ENCODE results near the gene PAPOLA.
"Not testable (repeated sequence)": the region's sequence is repeated elsewhere in the genome, so short reads cannot be mapped to it uniquely, and the experiment has no call there.

Gene PAPOLA

GRCh38 chr14:96466918-96467317 lies 35.3 kb upstream of the PAPOLA start:
- no peak for DNase-seq (ENCODE audit: low read depth)

DNA sequence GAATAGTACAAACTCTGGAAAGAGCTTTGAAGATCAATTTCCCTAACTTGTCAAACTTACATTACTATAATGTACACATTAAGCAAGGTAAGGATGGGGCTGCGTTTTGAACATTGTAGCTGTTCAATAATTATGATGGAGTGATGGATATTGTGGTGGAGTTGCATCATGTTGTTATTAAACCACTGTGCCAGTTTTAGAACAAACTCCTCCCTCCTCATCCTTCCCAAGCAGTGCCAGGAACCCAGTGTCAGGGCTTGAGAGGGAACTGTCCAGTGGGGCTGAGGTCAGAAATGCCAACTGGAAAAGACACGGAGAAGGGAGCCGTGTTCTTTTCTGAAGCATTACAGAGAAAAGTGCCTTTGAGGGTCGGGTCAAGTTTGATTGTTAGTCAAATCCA lies 31.9 kb upstream of the PAPOLA start:
- no peak overlapping the region for H3K4me3 ChIP-seq (ENCODE audit: control insufficient read depth, low read depth, low read length)
- no peak for TF ChIP-seq CTCF (IDR thresholded peaks at IDR 0.05; ENCODE audit: control insufficient read depth, insufficient read depth, low read depth, low read length, missing control alignments)
- DNase-seq (ENCODE audit: low read depth) = no peak

More at GRCh38 chr14:96466918-96467317, 35.3 kb upstream of the PAPOLA start:
- TF ChIP-seq CTCF (IDR thresholded peaks at IDR 0.05; ENCODE audit: control insufficient read depth, insufficient read depth, low read depth, low read length, missing control alignments) = no peak
- H3K4me3 ChIP-seq (ENCODE audit: control insufficient read depth, low read depth, low read length) = no peak overlapping the region

DNA sequence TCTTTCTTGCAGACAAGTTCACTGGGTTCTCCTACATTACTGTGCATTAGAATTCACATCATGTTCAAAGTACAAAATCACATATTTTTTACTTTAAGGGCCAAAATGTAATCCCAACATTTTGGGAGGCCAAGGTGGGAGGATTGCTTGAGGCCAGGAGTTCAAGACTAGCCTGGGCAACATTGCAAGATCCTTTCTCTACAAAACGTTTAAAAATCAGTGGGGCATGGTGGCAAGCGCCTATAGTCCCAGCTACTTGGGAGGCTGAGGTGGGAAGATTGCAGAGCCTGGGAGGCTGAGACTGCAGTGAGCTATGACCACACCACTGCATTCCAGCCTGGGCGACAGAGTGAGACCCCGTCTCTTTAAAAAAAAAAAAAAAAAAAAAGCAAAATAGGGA lies 31.2 kb upstream of the PAPOLA start:
- DNase-seq (ENCODE audit: low read depth); H3K4me3 ChIP-seq (ENCODE audit: control insufficient read depth, low read depth, low read length): not testable (repeated sequence)

DNA sequence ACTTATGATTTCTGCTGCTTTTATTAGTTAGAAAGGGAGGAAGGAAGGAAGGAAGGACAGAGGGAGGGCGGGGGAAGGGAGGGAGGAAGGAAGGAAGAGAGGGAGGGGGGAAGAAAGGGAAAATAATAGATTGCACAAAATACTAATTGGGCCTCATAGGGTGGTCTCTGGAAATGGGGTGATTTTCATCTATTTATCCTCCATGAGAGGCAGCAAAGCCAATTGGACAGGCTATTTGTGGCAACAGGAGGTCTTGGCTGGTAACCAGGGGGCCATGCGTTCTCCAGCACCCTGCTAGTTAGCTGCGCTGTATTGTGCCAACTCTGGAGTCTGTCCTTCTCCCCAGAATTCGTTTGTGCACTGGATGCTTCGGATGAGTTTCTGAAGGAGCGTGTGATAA lies 24.1 kb upstream of the PAPOLA start:
- H3K4me3 ChIP-seq (ENCODE audit: control insufficient read depth, low read depth, low read length) = no peak overlapping the region
- no peak for TF ChIP-seq CTCF (IDR thresholded peaks at IDR 0.05; ENCODE audit: control insufficient read depth, insufficient read depth, low read depth, low read length, missing control alignments)
- DNase-seq (ENCODE audit: low read depth) = no peak

DNA sequence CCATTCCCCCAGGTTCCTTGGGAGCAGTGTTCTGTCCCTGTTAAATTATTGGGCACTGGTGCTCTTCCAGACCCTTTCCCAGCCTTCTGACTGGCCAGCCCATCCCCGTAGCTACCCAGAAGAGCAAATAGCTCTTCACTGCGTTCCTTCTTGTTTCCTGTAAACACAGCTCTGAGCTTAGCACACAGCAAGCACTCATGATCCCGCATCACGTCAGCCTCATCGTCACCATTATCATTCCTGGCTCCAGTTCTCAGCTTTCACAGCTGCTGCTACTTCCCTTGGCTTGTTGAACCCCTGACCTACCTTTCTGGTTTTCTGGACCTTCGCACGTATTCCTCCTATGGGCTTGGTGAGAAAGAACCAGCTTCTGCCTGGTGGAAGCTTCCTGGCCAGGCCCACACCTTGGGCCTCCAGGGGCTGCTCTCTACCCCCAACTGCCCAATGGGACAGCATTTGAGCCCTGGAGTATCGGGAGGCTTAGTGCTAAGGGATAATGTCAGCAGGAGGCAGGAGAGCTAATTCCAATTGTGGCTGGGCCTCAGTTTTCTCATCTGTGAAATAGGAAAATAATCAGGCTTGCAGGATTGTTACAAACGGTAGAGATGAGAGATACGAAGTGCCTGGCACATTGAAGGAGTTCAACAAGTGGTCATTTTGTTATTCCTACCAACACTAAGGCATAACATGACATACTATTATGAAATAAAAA lies 22.6 kb upstream of the PAPOLA start:
- TF ChIP-seq CTCF (IDR thresholded peaks at IDR 0.05; ENCODE audit: control insufficient read depth, insufficient read depth, low read depth, low read length, missing control alignments) = no peak
- DNase-seq (ENCODE audit: low read depth) = no peak
- H3K4me3 ChIP-seq (ENCODE audit: control insufficient read depth, low read depth, low read length) = no peak overlapping the region

- no peak overlapping the region for H3K4me3 ChIP-seq (ENCODE audit: control insufficient read depth, low read depth, low read length)
- TF ChIP-seq CTCF (IDR thresholded peaks at IDR 0.05; ENCODE audit: control insufficient read depth, insufficient read depth, low read depth, low read length, missing control alignments) = no peak
- DNase-seq (ENCODE audit: low read depth) = no peak
These were observed 20.4 kb upstream of the PAPOLA start for GRCh38 chr14:96481731-96482314.

DNA sequence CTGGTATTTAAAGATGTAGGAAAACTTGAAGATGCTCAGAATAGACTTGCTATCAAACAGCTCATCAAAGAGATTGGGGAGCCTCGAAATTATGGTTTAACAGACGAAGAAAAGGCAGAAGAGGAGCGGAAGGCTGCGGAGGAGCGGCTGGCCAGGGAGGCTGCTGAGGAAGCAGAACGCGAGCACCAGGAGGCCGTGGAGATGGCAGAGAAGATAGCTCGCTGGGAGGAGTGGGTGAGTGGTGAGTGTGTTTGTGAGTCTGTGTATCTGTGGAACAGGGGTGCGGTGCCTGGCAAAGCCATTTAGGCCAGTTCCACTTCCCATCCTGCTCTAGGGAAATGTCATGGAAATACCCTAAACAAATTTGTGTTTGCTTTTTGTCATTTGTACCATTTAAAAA lies 19.2 kb upstream of the PAPOLA start:
- no peak for DNase-seq (ENCODE audit: low read depth)
- no peak overlapping the region for H3K4me3 ChIP-seq (ENCODE audit: control insufficient read depth, low read depth, low read length)
- no peak for TF ChIP-seq CTCF (IDR thresholded peaks at IDR 0.05; ENCODE audit: control insufficient read depth, insufficient read depth, low read depth, low read length, missing control alignments)

Data from AG09309 (cell line).